Effector memory CD4-positive, alpha-beta T cell (primary cell): ENCODE measurements around the gene GRIP1.

Source experiments
- DNase-seq, 3 donors: peaks; one replicate each; pipeline ENCODE4 v3.0.0-alpha.2; 2020
- H3K27ac ChIP-seq: 2 replicates; pipeline ENCODE4 v1.7.0; 2013; ENCODE audit warnings: mild to moderate bottlenecking, low read length, moderate library complexity; ENCODE audit not compliant: insufficient read depth, poor library complexity, severe bottlenecking
- H3K27me3 ChIP-seq: replicated peaks from 2 replicates; pipeline ENCODE4 v1.7.0; 2013; ENCODE audit warnings: mild to moderate bottlenecking, low read length; ENCODE audit not compliant: insufficient read depth, control insufficient read depth, poor library complexity, severe bottlenecking
- H3K36me3 ChIP-seq: 2 replicates; pipeline ENCODE4 v1.7.0; 2013; ENCODE audit warnings: mild to moderate bottlenecking, low read length, moderate library complexity; ENCODE audit not compliant: control insufficient read depth, insufficient read depth
- H3K4me1 ChIP-seq: 2 replicates; pipeline ENCODE4 v1.7.0; 2013; ENCODE audit warnings: low read length, mild to moderate bottlenecking; ENCODE audit not compliant: control insufficient read depth, insufficient read depth, poor library complexity, severe bottlenecking
- H3K4me3 ChIP-seq: 2 replicates; pipeline ENCODE4 v1.7.0; 2013; ENCODE audit warnings: low read length, low read depth, mild to moderate bottlenecking; ENCODE audit not compliant: insufficient read depth, poor library complexity, severe bottlenecking
- H3K9me3 ChIP-seq: 2 replicates; pipeline ENCODE4 v1.7.0; 2013; ENCODE audit warnings: mild to moderate bottlenecking, low read length, moderate library complexity; ENCODE audit not compliant: control insufficient read depth

GRIP1 gene

DNA sequence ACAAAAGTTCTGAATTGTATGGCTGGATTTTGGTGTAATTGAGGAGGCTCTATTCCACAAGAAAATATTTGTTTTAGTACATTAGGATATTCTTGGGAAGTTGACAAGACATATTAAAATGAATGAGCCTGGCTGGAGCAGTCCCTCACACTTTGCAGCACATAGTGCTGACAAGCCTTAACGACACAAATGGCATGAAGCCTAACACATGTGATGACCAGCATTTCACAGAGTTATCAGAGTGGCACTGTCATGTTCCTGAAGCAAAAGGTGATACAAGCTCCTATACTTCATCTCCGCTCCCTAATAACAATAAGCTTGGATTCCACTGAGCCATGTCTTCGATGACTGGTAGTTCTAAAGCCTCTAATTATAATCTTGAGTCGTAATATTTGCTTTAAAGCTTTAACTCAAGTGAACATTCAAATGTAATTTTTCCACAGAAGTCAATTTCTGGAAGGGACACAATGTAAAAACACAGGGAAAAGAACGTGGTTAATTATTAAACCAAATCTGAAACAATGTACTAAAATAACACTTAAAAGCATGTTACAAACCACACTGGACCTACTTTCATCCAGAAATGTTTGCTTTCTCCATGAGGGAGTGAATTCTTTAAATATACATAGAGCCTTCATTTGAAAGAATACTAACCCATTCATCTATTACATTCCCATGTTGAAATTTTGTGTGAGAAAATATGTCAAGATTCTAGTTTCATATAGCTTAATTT lies 49.6 kb downstream of the GRIP1 start:
- H3K36me3 ChIP-seq: no peaks in the 10 kb centered on the region
- DNase-seq: no peak
- no peaks in the 10 kb centered on the region for H3K4me1 ChIP-seq
- no peaks in the 10 kb centered on the region for H3K9me3 ChIP-seq
- H3K27ac ChIP-seq: no peak overlapping the region
- no peaks in the 10 kb centered on the region for H3K27me3 ChIP-seq
- H3K4me3 ChIP-seq: no peak overlapping the region

- Histone ChIP-seq H3K4me3 (no peak overlapping the region), H3K9me3 (no peaks in the 10 kb centered on the region), H3K36me3 (no peaks in the 10 kb centered on the region), H3K27me3 (no peaks in the 10 kb centered on the region), H3K27ac (no peak overlapping the region), H3K4me1 (no peaks in the 10 kb centered on the region)
- no peak for DNase-seq
These were observed 50.9 kb downstream of the GRIP1 start for GRCh38 chr12:66627988-66628317.

- no peaks in the 10 kb centered on the region for H3K4me1 ChIP-seq
- DNase-seq: no peak
- H3K9me3 ChIP-seq: no peaks in the 10 kb centered on the region
- H3K27ac ChIP-seq: no peak overlapping the region
- H3K27me3 ChIP-seq: no peaks in the 10 kb centered on the region
- H3K36me3 ChIP-seq: no peaks in the 10 kb centered on the region
- H3K4me3 ChIP-seq: no peak overlapping the region
These were observed 51.4 kb downstream of the GRIP1 start for GRCh38 chr12:66627270-66627987.

- H3K4me3 ChIP-seq: no peak overlapping the region
- no peak for DNase-seq
- H3K27ac ChIP-seq: no peak overlapping the region
These were observed 54.1 kb downstream of the GRIP1 start for GRCh38 chr12:66624806-66625205.

DNA sequence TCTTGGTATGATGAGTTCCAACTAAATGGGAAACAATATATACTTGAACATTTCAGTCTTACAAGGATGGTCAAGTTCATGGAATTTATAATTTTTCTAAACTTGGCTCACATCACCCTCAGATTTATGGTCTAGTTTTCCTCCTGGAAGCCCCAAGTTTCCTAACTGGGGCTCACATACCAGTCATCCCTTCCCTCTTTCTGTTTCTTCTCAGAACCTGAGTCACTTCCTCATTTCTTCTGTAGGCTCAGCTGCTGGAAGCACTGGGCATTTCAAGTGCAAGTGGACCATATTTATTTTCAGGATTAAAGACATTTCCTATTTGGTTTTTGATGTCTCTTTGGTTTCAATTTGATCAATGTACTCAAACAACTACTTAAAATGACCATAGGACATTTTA lies 55.4 kb downstream of the GRIP1 start:
- no peak overlapping the region for H3K4me3 ChIP-seq
- DNase-seq: no peak
- H3K27ac ChIP-seq: no peak overlapping the region
- no peaks in the 10 kb centered on the region for H3K4me1 ChIP-seq
- no peaks in the 10 kb centered on the region for H3K27me3 ChIP-seq
- no peaks in the 10 kb centered on the region for H3K36me3 ChIP-seq
- no peaks in the 10 kb centered on the region for H3K9me3 ChIP-seq

More at GRCh38 chr12:66624806-66625205, 54.1 kb downstream of the GRIP1 start:
- Histone ChIP-seq H3K27me3 (no peaks in the 10 kb centered on the region), H3K4me1 (no peaks in the 10 kb centered on the region), H3K9me3 (no peaks in the 10 kb centered on the region), H3K36me3 (no peaks in the 10 kb centered on the region)

- no peak for DNase-seq
- Histone ChIP-seq H3K4me3 (no peak overlapping the region), H3K9me3 (no peaks in the 10 kb centered on the region), H3K36me3 (no peaks in the 10 kb centered on the region), H3K4me1 (no peaks in the 10 kb centered on the region), H3K27me3 (no peaks in the 10 kb centered on the region), H3K27ac (no peak overlapping the region)
These were observed 58.2 kb downstream of the GRIP1 start for GRCh38 chr12:66620688-66621087.

GRCh38 chr12:66620026-66620425 lies 58.9 kb downstream of the GRIP1 start:
- no peaks in the 10 kb centered on the region for H3K9me3 ChIP-seq
- H3K4me3 ChIP-seq: no peak overlapping the region
- no peaks in the 10 kb centered on the region for H3K4me1 ChIP-seq
- H3K27ac ChIP-seq: no peak overlapping the region
- H3K36me3 ChIP-seq: no peaks in the 10 kb centered on the region
- H3K27me3 ChIP-seq: no peaks in the 10 kb centered on the region
- DNase-seq: no peak

GRCh38 chr12:66617991-66618390 lies 60.9 kb downstream of the GRIP1 start:
- no peak for DNase-seq
- Histone ChIP-seq H3K4me1 (no peaks in the 10 kb centered on the region), H3K4me3 (no peak overlapping the region), H3K27me3 (no peaks in the 10 kb centered on the region), H3K36me3 (no peaks in the 10 kb centered on the region), H3K27ac (no peak overlapping the region), H3K9me3 (no peaks in the 10 kb centered on the region)

- DNase-seq: no peak
- Histone ChIP-seq H3K4me1 (no peaks in the 10 kb centered on the region), H3K36me3 (no peaks in the 10 kb centered on the region)
These were observed 66.6 kb downstream of the GRIP1 start for GRCh38 chr12:66612090-66612775.

DNA sequence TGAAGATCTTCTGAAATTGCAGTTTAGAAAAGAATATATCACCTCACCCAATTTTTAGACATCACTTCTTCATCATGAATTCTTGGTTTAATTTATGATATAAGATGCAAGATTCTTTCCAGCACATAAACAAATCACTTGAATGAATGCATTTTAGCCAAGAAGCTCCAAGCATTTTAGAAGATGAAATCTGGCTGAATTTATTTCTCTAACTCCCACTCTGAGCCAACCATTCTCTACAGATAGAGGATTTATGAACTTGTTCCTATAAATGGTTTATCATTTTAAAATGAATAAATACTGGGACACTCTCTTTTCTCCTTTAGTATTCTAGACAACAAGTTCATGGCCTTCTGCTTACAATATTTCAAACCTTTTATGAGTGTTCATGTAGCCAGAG lies 71.7 kb downstream of the GRIP1 start:
- no peak overlapping the region for H3K4me3 ChIP-seq
- no peak overlapping the region for H3K27ac ChIP-seq
- no peaks in the 10 kb centered on the region for H3K4me1 ChIP-seq
- H3K27me3 ChIP-seq: no peaks in the 10 kb centered on the region
- H3K36me3 ChIP-seq: no peaks in the 10 kb centered on the region
- DNase-seq: no peak
- no peaks in the 10 kb centered on the region for H3K9me3 ChIP-seq

More at GRCh38 chr12:66612090-66612775, 66.6 kb downstream of the GRIP1 start:
- H3K9me3 ChIP-seq: no peaks in the 10 kb centered on the region
- no peaks in the 10 kb centered on the region for H3K27me3 ChIP-seq
- no peak overlapping the region for H3K4me3 ChIP-seq
- H3K27ac ChIP-seq: no peak overlapping the region
